K562 (cell line): ENCODE results near the gene MRGPRE. TPM values are rescaled to one million over a fixed set of nuclear protein-coding genes. Genes with fewer than 3 reads are reported as not detected.
A peak's percentile ranks its signal among the peaks of the same experiment; 100 is the strongest.
"Not testable (repeated sequence)": the region's sequence is repeated elsewhere in the genome, so short reads cannot be mapped to it uniquely, and the experiment has no call there.

Experiments used
- ATAC-seq: fragments of 200-7000 bp; cut with Tn5 transposase; 3 replicates; pipeline ENCODE4 v1.9.1; 2020; ENCODE audit warnings: moderate library complexity
- BruUV-seq: library from RNA; stranded (reverse); fragments of 400-500 nt; replicated peaks from 2 replicates; lab custom pipeline; 2021; lab: Mats Ljungman, UMichigan
- CTCF ChIA-PET: fragments of 300-600 bp; formaldehyde crosslinking; extraction: SDS; loops from one replicate; lab custom pipeline; 2021; ENCODE audit warnings: low intra/inter-chr PET ratio; lab: Yijun Ruan, JAX
- POLR2A ChIA-PET: fragments of 300-600, 350-650 bp; sonication (Branson Sonifier 250); formaldehyde crosslinking; extraction: SDS; loops from one replicate; lab custom pipeline; 2021; ENCODE audit warnings: antibody characterized with exemption, inconsistent platforms; lab: Yijun Ruan, JAX
- DNase-seq, 4 experiments: peaks; one replicate each; pipeline versions ENCODE4 v3.0.0 to v3.0.0-alpha.2; 2011 to 2018; ENCODE audit warnings: low spot score in 3 of 4, mixed read lengths in 3 of 4; ENCODE audit errors: extremely low read depth in 1 of 4
- FAIRE-seq: peaks from 2 replicates; lab custom pipeline; 2011; peaks lifted over from hg19 to GRCh38; lab: Jason Lieb, UNC
- H2AFZ ChIP-seq: 2 replicates; pipeline ENCODE4 v1.6.0; 2011; ENCODE audit warnings: low read depth, low read length, control low read depth, inconsistent platforms
- H3K27ac ChIP-seq: fragments of 200-600 bp; 3 replicates; pipeline ENCODE4 v1.8.0; 2011; ENCODE audit warnings: low read depth, mild to moderate bottlenecking, control low read depth, inconsistent platforms, low read length, moderate library complexity, mixed read lengths; ENCODE audit errors: extremely low read depth
- H3K27me3 ChIP-seq, 2 experiments: fragments of 300-600 bp in 1 of 2; 2 replicates in 1 of 2; 3 replicates in 1 of 2; pipeline versions ENCODE4 v1.6.0 to v1.8.0; 2011; ENCODE audit warnings: inconsistent platforms in 2 of 2, low read length in 2 of 2, mild to moderate bottlenecking in 1 of 2, mixed read lengths in 1 of 2, moderate library complexity in 1 of 2; ENCODE audit not compliant: control insufficient read depth in 2 of 2, insufficient read depth in 2 of 2
- H3K36me3 ChIP-seq: fragments of 300-600 bp; 3 replicates; pipeline ENCODE4 v1.8.0; 2011; ENCODE audit warnings: mild to moderate bottlenecking, low read length, inconsistent platforms; ENCODE audit not compliant: control insufficient read depth, insufficient read depth
- H3K4me1 ChIP-seq, 2 experiments: fragments of 200-600 bp in 1 of 2; replicated peaks in 1 of 2; 2 replicates in 1 of 2; 3 replicates in 1 of 2; pipeline versions ENCODE4 v1.5.1 to v1.8.0; 2011; ENCODE audit warnings: inconsistent platforms in 2 of 2, low read length in 2 of 2, mild to moderate bottlenecking in 1 of 2, mixed read lengths in 1 of 2, moderate library complexity in 1 of 2; ENCODE audit not compliant: control insufficient read depth in 2 of 2, insufficient read depth in 2 of 2
- H3K4me2 ChIP-seq: 2 replicates; pipeline ENCODE4 v1.6.1; 2011; ENCODE audit warnings: low read length, control low read depth, inconsistent platforms, mixed read lengths; ENCODE audit not compliant: insufficient read depth
- H3K4me3 ChIP-seq: fragments of 200-600 bp; sonication (generic), shearing (Covaris generic); 2 replicates; pipeline ENCODE4 v1.5.1; 2016; ENCODE audit warnings: control low read depth, inconsistent platforms
- H3K79me2 ChIP-seq: fragments of 200-600 bp; 3 replicates; pipeline ENCODE4 v1.8.0; 2011; ENCODE audit warnings: low read length, inconsistent platforms; ENCODE audit not compliant: control insufficient read depth, insufficient read depth
- H3K9ac ChIP-seq, 2 experiments: 2 replicates each; pipeline versions ENCODE4 v1.6.0 to v1.6.1; 2011; ENCODE audit warnings: low read depth in 2 of 2, low read length in 2 of 2, control low read depth in 1 of 2, inconsistent platforms in 1 of 2, mild to moderate bottlenecking in 1 of 2, mixed read lengths in 1 of 2; ENCODE audit not compliant: insufficient read depth in 1 of 2
- H3K9me1 ChIP-seq: one replicate; pipeline ENCODE4 v1.6.0; 2011; ENCODE audit warnings: inconsistent platforms, mild to moderate bottlenecking, low read length, moderate library complexity; ENCODE audit not compliant: control insufficient read depth, insufficient read depth
- H3K9me3 ChIP-seq: replicated peaks from 2 replicates; pipeline ENCODE4 v1.5.1; 2011; ENCODE audit warnings: low read depth, low read length, inconsistent platforms; ENCODE audit not compliant: control insufficient read depth, insufficient read depth
- H4K20me1 ChIP-seq: replicated peaks from 2 replicates; pipeline ENCODE4 v1.6.1; 2011; ENCODE audit warnings: low read length, inconsistent platforms, mixed read lengths; ENCODE audit not compliant: control insufficient read depth, insufficient read depth
- ARID1B ChIP-seq: fragments of 450-650 bp; IDR thresholded peaks from 2 replicates; pipeline ENCODE4 v1.6.1; 2016; ENCODE audit warnings: antibody characterized with exemption, mild to moderate bottlenecking, inconsistent platforms
- BMI1 ChIP-seq: fragments of 150-350 bp; IDR thresholded peaks from 2 replicates; pipeline ENCODE4 v1.6.1; 2014; ENCODE audit warnings: low read length
- CCNT2 ChIP-seq: IDR thresholded peaks from 2 replicates; pipeline ENCODE4 v1.6.1; 2011; ENCODE audit warnings: borderline replicate concordance, low read depth, mild to moderate bottlenecking, moderate library complexity, mixed read lengths, low read length; ENCODE audit not compliant: insufficient read length; ENCODE audit errors: extremely low read depth
- CREM ChIP-seq: IDR thresholded peaks from 2 replicates; pipeline ENCODE4 v1.6.1; 2014; ENCODE audit warnings: antibody characterized with exemption, low read depth
- HNRNPH1 ChIP-seq: fragments of 200-400 bp; formaldehyde crosslinking; optimal IDR thresholded peaks from 2 replicates; pipeline ENCODE3; 2017; ENCODE audit warnings: low read depth, mild to moderate bottlenecking, low read length, moderate library complexity
- NCOA1 ChIP-seq: fragments of 450-650 bp; IDR thresholded peaks from 2 replicates; pipeline ENCODE4 v1.6.1; 2016; ENCODE audit warnings: low read depth
- NFYB ChIP-seq: IDR thresholded peaks from 2 replicates; pipeline ENCODE4 v1.6.1; 2011; ENCODE audit warnings: mild to moderate bottlenecking, moderate library complexity; ENCODE audit not compliant: insufficient read length; ENCODE audit errors: extremely low read depth
- TGIF2 ChIP-seq: sonication (generic); formaldehyde crosslinking; IDR thresholded peaks from 2 replicates; pipeline ENCODE4 v1.8.1; 2022; ENCODE audit warnings: mild to moderate bottlenecking, missing genetic modification reagents, moderate library complexity
- ZBTB49 ChIP-seq: sonication (generic); formaldehyde crosslinking; IDR thresholded peaks from 2 replicates; pipeline ENCODE4 v1.8.0; 2022; ENCODE audit warnings: missing genetic modification reagents, mild to moderate bottlenecking, borderline replicate concordance
- ZNF445 ChIP-seq: fragments of 250-450 bp; sonication (Bioruptor Pico); IDR thresholded peaks from 2 replicates; pipeline ENCODE4 v1.4.0; 2020; ENCODE audit warnings: low read depth, mild to moderate bottlenecking, moderate library complexity
- WGBS: fragments of 100-300 bp; shearing (Covaris generic); methylation state at CpG from one replicate; pipeline ENCODE4 v1.1.6; 2016; ENCODE audit warnings: low coverage, mixed read lengths; ENCODE audit not compliant: insufficient coverage; ENCODE audit errors: missing lambda C conversion rate; 5-methylcytosine and 5-hydroxymethylcytosine counted together
- in situ Hi-C: fragments of 300-500 bp; cut with MboI; formaldehyde crosslinking; loops from 4 replicates; pipeline ENCODE4 v1.15.0; 2018; ENCODE audit warnings: inconsistent platforms, mixed read lengths
- intact Hi-C: fragments of 100-400 bp; cut with micrococcal nuclease; formaldehyde crosslinking; loops from 2 replicates; pipeline ENCODE4 v1.14.2; 2022
- polyA plus RNA-seq, 8 experiments: library from polyadenylated mRNA; depleted of rRNA in 4 of 8; stranded (reverse) in 5 of 8; unstranded in 3 of 8; fragments of >200 nt; fragmentation: Nextera tagmentation in 2 of 8; fragmentation: Illumina TruSeq in 1 of 8; extraction: Ambion mirVana in 2 of 8; extraction: Trizol in 1 of 8; gene quantifications; 2 replicates each; pipeline versions ENCODE4 v1.2.1 to v1.2.3, GENCODE V29; 2011 to 2014; ENCODE audit warnings: inconsistent platforms in 1 of 8, missing spikeins in 1 of 8
- total RNA-seq, 7 experiments: library from RNA; depleted of rRNA in 6 of 7; stranded (reverse); fragments of >200 nt in 6 of 7; fragmentation: Illumina TruSeq in 2 of 7; extraction: Trizol in 2 of 7; gene quantifications; 2 replicates each; pipeline versions ENCODE4 v1.2.1 to v1.2.3, GENCODE V29; 2011 to 2021; ENCODE audit warnings: low replicate concordance in 1 of 7

MRGPRE gene
- total and polyA plus RNA-seq, 9 of the 15 experiments (the other 6 are each of a cell fraction or from before 2014, with no cell fraction given): not detected

- peak; percentile 96 for TF ChIP-seq CCNT2
- no peak for TF ChIP-seq ZNF445 (CRISPR knock-in tag)
- 0 out of 2 replicates have a peak, but pooled peaks have one; percentile 9 for TF ChIP-seq CREM
- TF ChIP-seq HNRNPH1: no peak
- no peak for TF ChIP-seq BMI1
- TF ChIP-seq TGIF2 (CRISPR knock-in tag): no peak
- no peak for TF ChIP-seq ZBTB49
- peak; percentile 86 for TF ChIP-seq ARID1B
- no peak for TF ChIP-seq NCOA1
- TF ChIP-seq NFYB: no peak
Observed at GRCh38 chr11:3231851-3232744, at the start of gene MRGPRE (continued).

- BruUV-seq, H3K4me1 ChIP-seq, ATAC-seq, H3K79me2 ChIP-seq, FAIRE-seq, H2AFZ ChIP-seq, H3K4me3 ChIP-seq, intact Hi-C loops, H3K36me3 ChIP-seq, CTCF ChIA-PET, H3K9me3 ChIP-seq, H3K9ac ChIP-seq, H3K27me3 ChIP-seq, H3K9me1 ChIP-seq, H3K27ac ChIP-seq, POLR2A ChIA-PET, DNase-seq, H3K4me2 ChIP-seq, H4K20me1 ChIP-seq, in situ Hi-C loops: not testable (repeated sequence)
- no CpG with 5 or more reads among the region's 10 CpGs for WGBS
Observed at GRCh38 chr11:3281146-3281545, 48.9 kb upstream of the MRGPRE start.

DNA sequence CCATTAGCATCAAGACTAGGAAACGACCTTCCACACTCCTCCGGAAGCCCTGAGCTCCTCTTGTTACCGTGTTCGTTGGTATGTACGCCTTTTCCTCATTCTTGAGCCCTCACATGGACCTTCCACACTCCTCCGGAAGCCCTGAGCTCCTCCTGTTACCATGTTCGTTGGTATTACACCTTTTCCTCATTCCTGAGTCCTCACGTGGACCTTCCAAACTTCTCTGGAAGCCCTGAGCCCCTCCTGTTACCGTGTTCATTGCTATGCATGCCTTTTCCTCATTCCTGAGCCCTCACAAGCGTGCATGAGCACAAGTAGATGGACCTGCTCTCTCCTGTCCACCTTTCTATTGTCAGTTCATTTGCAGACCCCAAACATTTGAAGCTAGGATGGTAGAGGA is 48.4 kb upstream of the MRGPRE start:
- H3K79me2 ChIP-seq, H3K4me3 ChIP-seq, H2AFZ ChIP-seq, POLR2A ChIA-PET, DNase-seq, CTCF ChIA-PET, H4K20me1 ChIP-seq, H3K27me3 ChIP-seq, FAIRE-seq, intact Hi-C loops, ATAC-seq, H3K9ac ChIP-seq, H3K4me1 ChIP-seq, BruUV-seq, H3K4me2 ChIP-seq, H3K9me1 ChIP-seq, H3K9me3 ChIP-seq, in situ Hi-C loops, H3K27ac ChIP-seq, H3K36me3 ChIP-seq: not testable (repeated sequence)
- no CpG with 5 or more reads among the region's 10 CpGs for WGBS
